GM21360 (cell line): Measurements from ENCODE around the gene PPM1J.
"Not testable (repeated sequence)": the region's sequence is repeated elsewhere in the genome, so short reads cannot be mapped to it uniquely, and the experiment has no call there.

Source experiments
- ATAC-seq: cut with Tn5 transposase; IDR thresholded peaks from one replicate; pipeline ENCODE4 v1.9.1; 2021; ENCODE audit warnings: mild to moderate bottlenecking, moderate library complexity; ENCODE audit not compliant: unreplicated experiment

The PPM1J gene

DNA sequence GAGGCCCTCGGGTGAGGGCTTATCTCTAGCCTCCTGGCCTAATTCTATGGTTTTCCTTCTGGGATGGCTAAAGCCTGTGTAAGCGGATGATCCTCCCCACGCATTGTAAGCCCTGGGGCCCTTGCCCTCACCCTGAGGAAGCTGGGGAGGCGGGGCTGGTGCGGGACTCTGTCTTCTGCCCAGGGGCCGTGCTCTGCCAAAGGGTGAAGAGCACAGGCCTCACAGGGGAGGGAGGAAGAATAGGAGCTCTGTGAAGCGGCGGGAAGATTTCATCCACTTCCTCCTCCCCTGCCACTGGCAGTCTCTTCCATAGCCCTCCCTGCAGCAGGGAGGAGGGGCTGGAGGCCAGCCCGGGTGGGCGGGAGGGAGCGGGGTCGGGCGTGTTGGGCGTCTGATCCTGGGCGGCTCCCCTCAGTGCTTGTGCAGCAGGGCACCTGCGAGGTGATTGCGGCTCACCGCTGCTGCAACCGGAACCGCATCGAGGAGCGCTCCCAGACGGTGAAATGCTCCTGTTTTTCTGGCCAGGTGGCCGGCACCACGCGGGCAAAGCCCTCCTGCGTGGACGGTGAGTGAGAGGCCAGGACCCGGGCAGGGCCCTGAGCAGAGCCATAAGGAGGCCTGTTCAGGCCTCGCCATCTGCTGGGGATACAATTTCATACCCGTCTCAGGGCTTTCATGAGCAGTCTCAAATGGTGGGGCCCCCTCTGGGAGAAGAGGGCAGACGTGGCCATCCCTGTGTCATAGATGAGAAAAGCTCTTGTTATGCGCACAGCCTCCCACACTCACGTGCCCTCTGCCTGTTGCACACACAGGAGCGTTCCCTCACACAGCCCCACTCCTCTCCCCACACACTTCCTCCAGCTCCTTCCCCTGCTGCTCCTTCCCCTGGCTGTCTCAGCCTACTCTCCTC is 7.7 kb upstream of the PPM1J start:
- ATAC-seq, result no peak

DNA sequence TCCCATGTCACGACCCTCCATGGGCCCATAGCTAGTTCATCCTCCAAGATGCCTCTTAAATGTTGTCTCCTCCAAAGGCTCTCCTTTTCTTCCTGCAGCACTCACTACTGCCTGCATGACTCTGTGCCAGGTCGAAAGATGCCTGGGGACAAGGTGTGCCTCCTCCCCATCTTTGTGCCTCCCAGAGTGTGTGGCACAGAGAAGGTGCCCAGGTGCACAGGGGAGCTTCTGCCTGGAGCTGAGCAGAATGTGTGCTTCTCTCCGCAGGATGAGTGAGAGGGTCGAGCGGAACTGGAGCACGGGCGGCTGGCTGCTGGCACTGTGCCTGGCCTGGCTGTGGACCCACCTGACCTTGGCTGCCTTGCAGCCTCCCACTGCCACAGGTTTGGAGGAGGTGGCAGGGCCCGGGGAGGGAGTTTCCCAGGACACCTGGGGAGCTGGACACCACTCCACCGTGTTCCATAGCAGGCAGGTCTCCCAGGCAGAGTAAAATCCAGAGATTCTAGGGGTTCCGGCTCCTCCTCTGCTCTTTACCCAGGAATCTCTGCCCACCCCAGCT is 6.9 kb upstream of the PPM1J start:
- no peak for ATAC-seq

DNA sequence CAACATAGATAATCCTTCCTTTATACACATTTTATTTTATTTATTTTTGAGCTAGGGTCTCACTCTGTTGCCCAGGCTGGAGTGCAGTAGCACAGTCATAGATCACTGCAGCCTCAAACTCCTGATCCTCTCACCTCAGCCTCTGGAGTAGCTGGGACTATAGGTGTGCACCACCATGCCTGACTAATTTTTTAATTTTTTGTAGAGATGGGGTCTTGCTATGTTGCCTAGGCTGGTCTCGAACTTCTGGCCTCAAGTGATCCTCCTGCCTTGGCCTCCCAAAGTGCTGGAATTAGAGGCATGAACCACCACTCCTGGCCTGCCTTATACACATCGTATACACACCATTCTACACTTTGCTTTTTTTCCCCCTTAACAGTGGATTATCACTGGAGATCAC is 6.2 kb upstream of the PPM1J start:
- ATAC-seq, result not testable (repeated sequence)

DNA sequence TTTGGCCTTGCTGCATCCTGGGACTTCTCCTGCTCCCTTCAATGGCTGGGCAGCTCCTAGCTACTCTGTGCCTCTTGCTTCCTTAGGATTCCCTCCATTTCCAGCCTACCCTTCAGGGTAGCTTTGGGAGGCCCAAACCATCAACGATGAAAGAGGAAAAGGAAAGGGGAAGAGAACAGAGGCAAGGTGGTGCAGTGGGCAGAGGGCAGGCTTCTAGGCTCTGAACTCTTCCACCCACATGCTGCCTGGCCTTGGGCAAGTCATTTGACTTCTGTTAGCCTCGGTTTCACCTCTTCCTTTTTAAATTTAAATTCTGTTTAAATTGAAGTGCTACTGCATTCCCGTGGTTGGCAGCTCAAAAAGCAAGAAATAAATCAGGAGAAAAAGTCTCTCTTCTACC is 5.7 kb upstream of the PPM1J start:
- ATAC-seq, result no peak

DNA sequence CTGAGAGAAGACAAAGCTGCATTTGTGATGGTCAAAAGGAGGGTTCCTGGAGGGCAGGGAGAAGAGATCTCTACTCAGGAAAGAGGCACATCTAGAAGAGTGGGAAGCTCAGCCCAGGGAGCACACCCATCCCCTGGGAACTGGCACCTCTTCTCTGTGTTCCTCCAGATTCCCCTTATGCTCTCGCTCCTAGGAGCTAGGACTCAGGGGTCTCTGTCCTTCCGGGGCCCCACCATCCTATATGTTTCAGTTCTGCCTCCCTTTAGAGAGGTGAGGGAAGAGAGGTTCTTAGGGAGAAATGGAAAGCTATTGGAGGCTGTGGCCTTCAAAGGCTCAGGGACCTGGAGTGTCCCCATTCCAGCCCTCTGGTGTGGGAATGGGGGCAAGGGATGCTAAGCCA is 4.6 kb upstream of the PPM1J start:
- no peak for ATAC-seq

DNA sequence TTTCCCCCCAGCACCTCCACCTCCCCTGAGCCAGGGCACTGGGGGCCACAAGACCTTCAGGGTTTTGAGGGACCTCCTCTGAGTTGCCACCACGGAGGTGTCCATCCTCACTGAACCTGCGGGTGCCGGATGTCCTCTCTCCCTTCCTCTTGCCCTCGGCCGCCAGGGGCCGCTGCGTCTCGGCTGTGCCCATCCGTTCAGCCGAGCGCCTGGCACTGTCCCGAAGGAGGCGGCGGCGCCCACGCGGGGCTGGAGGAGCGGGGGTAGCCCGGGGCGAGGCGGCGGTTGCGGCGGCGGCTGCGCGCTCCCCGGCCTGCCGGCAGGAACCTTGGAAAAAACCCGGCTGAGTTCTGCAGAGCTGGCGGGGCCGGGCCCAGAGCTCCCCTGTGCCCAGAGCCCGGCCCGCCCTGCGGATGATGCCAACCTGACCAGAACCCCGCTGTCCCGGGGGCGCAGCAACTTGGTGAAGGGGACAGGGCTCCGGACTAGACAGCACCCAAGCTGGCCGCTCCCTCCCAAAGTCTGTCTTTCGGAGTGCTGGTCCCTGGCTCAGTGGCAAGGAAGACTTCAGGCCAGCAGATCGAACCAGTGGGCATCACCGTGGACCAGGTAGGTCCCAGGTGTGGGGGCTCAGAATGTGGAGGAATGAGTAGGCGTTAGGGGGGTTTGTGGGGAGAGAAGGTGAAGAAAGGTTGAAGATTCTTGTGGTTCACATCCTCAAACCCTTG is 3.7 kb upstream of the PPM1J start:
- no peak for ATAC-seq

DNA sequence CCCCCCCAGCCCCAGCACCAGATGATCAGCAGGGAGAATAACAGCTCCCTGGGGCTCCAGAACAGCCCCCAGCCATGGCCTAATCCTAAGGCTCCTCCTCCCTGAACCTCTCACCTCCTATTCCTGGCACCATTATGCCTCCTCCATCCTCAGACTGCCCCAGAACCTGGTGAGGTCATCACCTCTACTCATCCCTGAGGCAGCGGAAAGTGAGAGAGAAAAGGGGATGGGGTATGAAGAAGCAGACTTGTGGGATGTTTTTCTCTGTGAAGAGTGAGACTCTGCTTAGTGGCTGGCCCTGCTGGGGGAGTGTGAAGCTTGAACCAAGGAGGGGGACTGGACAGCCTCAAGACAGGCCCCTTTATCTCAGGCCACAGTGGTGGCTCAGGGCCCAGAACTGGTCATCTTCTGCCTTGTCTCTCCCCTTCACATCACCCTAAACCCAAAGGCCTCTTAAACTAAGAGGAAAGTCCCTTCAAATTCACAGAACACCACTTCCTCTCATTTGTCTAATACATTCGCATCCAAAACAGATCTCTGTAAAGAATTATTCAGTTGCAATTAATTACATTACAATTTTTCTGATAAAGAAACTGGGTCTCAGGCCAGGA is 2.2 kb upstream of the PPM1J start:
- ATAC-seq, result no peak

DNA sequence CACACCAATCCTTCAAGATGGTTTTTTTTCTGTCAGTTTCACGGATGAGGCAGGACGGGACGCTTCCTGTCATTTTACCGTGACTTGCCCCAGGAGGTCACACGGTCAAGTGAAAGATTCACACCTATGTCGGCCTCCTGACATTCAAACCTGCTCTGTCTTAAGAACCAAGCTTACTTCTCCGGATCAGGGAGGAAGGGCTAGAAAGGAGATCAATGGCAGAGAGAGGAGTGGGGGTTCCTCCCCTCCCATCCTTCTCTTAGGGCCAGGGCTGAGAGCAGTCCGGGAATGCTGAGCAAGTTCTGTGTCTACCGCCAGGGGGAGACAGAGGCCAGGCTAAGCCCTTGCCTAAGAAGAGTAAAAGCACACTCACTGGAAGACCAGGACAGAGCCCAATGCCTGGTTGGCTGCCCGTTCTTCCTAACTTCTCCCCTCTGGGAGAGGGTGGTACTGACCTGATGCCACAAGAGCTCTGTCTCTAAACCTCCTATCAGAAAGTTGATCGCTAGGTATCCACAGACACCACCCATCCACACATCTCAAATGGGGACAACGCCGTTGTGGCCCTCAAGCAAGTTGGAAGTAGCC is 1.1 kb upstream of the PPM1J start:
- ATAC-seq, result no peak

DNA sequence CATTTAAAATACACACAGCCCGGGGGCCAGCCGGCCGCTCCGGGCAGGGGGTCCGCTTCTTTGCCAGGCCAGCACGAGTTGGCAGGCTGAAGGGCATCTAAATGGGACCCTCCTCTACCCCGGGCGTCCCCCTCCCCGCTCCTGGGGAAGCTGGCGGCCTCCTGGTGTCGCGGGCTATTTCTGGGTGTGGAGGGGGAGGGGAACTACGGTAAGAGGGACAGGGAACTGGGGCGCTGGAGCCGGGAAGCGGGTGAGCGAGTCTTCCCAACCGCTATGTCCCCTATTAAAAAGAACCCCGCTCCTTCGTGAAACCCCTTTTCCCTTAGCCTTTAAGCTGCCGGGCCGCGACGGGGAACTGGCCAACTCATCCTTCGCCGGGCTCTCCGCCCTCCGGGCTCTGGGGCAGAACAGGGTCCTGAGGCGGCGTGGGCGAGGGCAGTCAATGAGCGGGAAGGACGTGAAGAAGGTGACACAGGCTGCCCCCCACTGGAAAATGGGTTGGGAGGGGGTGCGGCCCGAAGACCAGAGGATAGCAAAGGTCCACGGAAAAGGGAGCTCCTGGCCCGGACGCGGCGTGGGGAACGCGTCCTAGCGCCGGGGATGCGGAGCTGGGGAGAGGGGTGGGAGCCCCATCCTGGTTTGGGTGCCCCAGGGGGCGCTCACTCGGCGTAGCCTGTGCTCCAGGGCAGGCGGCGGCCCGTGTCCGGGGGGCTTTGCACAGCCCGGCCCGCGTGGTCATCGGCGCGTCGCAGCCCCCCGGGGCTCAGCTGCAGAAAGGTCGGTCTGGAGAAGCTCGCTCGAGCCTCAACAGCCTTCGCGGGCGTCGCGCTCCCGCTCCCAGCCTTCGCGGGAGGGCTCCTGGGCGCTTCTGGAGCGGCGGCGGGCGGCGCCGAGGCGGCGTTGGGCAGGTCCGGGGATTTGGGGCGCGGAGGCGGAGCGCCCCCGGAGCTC is 544 bp downstream of the PPM1J start:
- ATAC-seq, result peak; percentile 6

DNA sequence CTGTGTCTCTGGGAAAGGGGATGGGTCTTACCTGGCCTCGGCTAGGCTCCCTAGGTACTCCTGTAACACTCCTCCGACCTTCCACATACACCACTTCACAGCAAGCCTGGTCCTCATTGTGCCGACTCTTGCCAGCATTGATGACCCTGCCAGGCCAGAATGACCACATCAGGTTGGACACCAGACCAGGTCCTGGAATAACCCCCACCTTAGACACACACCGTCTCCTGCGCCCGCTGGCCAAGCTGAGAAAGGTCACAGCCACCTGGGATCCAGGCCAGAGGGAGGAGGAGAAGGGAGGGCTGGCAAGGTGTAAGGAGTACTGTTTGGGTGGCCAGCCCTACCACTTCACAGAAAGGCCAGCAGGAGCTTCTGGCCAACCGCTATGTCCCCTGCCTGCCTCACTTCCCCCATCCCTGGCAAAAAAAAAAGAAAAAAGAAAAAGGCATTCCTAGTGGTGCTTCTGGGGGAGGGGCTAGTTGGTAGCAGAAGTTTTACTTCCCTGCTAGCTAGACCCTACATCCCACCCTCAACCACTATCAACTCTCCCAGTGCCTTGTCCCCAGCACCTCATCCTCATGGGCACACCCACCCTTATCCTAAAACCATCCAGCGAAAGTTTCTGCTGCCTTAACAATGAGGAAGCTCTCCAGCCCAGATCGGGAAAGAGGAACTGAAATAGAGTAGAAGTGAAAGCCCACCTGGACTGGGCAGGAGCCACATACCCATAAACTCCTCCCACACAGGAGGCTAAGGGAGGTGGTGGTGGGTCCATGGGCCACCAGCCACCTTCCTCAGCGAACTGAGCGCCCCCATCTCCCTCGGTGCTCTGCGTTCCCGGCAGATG is 1.4 kb downstream of the PPM1J start:
- no peak for ATAC-seq

DNA sequence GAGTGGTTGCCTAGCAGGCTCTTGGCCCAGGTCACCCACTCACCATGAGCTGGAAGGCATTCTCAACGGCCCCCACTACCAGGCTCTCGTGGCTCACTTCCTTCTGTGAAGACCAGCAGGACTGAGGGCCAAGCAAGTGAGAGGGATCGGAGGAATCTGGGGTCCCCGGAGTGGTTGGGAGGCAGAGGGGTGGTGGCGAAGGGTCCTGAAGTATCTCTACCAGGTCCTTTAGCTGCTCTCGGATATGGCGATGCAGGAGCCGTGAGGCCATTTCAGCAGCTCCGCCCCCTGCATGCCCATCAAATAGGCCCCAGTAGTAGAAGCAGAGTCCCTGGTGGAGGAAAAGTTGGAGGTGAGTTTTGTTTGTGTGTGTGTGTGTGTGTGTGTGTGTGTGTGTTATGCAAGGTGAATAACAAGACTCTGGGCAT is 2.4 kb downstream of the PPM1J start:
- ATAC-seq, result no peak

DNA sequence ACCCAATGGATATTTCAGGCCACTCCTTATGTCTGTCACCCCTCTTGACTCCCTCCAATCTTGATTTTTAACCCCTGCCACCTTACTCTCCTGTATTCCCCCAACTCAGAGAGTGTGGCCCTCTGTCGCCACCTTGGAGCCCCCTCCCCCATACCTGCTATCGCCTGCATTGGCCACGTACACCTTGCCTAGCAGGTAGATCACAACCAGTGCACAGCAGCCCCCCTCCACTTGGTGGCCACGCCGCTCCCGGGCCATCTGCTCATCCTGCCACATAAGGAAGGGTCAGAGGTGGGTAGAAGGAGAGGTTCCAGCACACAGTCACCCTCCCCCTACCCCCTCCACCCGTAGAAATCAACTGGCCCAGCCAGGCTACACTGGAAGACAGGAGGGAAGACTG is 2.9 kb downstream of the PPM1J start:
- no peak for ATAC-seq

DNA sequence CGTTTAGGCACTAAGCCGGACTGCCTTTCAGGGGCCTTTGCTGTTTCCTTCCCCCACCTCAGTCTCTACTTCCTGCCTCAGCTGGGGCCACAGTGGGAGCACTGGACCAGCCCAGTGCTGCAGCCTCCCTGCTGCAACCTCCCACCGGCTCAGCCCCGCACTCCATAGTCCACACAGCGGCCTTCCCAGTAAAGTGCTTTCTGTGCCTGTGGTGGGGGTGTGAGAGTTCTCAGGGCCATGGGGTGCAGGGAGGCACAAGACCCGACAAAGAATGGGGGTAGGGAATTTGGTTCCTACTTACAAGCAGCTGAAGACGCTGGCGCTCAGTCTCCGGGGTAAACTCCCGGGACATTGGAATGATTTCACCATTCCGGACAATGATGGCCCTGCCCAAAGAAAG is 3.5 kb downstream of the PPM1J start:
- no peak for ATAC-seq

DNA sequence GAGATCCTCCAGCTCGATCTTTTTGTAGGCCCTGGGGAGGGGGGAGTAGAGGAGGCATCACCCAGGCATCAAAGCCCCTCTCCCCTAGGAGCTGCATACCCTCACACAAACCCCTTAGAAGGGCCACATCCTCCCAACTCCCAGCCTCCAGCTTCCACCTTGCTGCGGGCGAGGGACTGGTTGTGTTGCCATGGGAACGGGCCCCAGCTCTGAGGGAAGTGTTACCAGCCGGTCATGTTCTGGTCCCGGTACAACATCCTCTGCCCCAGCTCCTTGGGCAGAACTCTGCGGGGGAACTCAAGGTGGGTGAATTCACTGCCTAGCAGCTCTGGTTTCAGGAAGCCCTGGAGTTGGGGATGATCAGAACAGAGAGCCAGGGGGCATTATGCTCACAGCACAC is 4.1 kb downstream of the PPM1J start:
- ATAC-seq, result no peak

DNA sequence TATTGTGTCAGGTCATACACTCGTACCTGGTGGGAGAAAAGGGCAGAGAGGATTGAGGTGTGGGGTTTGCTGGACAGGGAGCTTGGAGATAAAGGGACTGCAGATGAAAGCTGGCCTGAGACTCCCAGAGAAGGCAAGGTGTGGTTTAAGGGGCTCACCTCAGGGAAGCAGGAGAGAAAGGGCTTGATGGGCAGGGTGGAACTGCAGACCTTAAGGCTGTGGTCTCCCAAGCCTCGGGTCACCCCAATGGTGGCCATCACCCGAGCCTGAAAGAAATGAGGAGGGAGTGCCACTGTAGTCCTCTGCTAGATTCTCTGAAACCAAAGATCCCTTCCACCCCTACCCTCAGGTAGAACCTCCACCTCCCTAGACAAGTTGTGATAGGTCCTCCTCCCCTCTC is 4.5 kb downstream of the PPM1J start:
- ATAC-seq, result no peak

DNA sequence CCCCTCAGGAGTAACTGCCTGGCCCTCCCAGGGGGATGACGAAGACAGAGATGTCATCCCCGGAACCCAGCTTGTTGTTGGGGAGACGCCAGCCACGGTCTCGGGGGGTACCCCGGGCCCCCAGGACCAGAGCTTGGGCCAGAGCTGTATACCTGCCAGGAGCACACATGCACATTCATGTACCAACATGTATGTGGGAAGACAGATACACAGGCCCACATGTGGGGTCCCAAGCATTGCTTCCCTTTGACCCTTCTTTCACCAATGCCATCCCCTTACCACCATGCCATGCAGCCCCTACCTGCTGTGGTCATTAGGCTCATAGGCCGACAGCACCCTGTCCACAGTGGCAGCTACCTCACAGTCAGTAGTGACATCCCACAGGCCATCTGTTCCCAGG is 5.0 kb downstream of the PPM1J start:
- no peak for ATAC-seq

DNA sequence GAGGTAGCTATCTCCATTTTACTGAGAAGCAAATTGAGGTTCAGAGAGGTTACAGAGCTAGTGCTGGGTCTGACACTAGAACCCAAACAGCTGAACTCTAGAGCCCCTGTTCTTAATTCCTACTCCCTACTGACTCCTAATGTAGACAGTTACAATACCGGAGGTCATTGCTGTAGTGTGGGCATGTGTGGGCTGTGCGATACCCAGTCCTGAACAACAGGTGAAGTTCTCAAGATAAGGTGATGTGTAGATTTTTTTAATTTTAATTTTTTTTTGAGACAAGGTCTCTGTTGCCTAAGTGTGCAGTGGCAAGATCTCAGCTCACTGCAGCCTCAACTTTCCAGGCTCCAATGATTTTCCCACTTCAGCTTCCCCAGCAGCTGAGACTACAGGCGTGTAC is 6.6 kb downstream of the PPM1J start:
- ATAC-seq, result no peak

DNA sequence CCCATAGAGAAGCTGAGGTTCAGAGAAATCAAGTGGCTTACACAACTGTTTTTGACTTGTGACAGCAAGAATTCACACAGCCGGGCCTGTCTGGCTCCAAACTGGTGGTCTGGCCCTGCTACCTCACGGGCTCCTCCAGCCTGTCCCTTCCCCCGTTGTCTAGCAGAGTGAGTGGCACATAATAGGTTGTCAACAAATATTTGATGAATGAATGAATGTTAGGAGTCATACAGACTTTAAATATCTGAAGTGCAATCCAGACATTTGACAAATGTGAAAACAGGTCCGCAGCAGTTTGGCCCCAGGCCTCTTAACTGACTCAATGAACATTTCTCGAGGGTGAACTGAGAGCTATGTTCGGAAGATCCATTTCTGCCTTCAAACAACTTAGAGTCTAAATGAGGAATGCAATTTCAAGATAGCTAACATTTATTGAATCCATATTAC is 7.1 kb downstream of the PPM1J start:
- no peak for ATAC-seq
